GM12874 (cell line): Measurements from ENCODE around the gene SHISA4.

Experiments
- TF ChIP-seq, protein P1 (sequence below): IDR thresholded peaks from 2 replicates; pipeline ENCODE4 v1.5.1; 2011; ENCODE audit warnings: low read depth, mild to moderate bottlenecking, control low read depth, low read length, moderate library complexity; ENCODE audit not compliant: insufficient read depth

The SHISA4 gene

DNA sequence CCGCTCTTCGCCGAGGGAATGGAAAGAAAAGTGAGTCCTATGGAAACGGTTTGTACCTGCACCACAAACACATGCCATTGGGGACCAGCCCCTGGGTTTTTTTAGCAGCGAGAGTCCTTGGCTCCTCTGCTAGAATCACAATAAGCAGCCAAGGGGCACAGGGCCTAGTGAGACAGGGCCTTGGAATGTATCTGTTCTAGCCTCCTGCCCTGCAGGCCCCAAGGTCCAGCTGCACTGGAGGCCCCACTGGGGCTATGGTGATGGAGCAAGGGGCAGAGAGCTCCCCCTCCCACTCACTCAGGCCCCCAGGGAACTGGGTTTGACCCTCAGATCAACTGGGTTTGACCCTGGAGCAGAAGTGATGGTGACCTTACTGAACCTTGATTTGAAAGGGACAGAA, 14.4 kb downstream of the SHISA4 start:
- TF ChIP-seq, protein P1, sequence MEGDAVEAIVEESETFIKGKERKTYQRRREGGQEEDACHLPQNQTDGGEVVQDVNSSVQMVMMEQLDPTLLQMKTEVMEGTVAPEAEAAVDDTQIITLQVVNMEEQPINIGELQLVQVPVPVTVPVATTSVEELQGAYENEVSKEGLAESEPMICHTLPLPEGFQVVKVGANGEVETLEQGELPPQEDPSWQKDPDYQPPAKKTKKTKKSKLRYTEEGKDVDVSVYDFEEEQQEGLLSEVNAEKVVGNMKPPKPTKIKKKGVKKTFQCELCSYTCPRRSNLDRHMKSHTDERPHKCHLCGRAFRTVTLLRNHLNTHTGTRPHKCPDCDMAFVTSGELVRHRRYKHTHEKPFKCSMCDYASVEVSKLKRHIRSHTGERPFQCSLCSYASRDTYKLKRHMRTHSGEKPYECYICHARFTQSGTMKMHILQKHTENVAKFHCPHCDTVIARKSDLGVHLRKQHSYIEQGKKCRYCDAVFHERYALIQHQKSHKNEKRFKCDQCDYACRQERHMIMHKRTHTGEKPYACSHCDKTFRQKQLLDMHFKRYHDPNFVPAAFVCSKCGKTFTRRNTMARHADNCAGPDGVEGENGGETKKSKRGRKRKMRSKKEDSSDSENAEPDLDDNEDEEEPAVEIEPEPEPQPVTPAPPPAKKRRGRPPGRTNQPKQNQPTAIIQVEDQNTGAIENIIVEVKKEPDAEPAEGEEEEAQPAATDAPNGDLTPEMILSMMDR = no peak

DNA sequence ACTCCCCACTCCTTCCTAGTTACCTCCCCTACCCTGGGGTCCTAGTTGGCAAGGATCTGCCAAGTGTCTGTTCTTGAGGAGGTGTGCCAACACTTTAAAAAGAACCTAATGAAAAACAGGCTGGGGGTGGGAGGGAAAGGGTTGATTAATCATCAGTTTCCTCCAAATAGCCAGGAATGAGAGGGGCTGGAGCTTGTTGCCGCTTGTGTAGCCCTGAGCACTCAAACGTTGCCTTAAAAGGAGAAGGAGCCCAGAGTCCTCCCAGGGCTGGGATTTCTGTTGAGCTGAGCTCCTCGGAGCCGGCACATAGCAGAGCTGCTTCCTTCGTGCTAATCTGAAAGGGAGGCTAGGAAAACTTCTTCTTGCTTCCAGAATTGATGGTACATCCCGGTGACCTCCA, 15.9 kb downstream of the SHISA4 start:
- TF ChIP-seq, protein P1 = no peak

DNA sequence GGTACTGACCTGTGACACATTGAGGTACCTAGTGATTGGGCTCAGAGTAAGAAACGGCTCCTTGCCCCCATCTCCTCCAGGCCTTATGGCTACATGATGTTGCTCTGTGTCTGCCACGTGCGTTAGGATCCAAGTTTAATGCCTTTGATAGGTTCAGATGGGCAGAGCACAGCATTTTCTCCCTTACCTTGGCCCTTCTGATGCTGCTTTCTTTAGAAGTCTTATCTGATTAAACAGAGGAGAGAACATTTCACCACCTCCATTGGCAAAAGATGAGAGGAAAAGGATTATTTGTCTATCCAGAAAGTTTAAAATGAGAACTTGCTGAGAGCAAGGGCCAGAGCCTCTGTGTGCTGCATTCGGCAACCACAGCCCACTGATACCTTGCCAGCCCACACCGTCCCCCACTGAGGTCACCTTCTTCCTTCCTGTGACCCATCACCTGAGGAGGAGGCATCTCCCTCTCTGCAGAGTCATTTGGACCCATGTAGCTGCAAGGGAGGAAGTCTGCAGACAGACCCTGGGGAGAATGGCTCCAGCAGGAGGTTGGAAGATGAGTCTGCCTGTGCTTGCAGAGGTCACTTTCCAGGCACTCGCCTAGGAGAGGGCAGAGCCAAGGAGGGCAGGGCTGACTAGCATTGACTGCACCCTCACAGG, 16.7 kb downstream of the SHISA4 start:
- TF ChIP-seq, protein P1 = no peak

DNA sequence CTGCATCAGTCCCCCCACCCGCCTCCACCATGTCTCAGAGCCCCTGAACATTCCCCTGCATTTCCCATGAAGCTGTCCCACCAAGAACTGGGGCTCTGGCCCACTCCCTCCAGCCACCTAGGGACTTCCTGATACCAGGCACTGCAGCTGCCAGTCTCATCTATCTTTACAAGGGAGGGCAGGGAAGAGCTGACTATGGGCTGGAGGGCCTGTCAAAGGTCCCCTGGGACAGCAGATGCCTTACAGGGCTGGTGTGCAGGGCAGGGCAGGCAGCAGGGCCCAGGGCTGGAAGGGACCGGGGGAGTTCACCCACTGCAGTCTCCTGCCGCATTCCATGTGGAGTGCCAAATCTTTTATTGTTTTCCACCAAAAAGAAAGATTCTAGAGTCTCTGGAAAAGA, 17.6 kb downstream of the SHISA4 start:
- TF ChIP-seq, protein P1 = no peak

DNA sequence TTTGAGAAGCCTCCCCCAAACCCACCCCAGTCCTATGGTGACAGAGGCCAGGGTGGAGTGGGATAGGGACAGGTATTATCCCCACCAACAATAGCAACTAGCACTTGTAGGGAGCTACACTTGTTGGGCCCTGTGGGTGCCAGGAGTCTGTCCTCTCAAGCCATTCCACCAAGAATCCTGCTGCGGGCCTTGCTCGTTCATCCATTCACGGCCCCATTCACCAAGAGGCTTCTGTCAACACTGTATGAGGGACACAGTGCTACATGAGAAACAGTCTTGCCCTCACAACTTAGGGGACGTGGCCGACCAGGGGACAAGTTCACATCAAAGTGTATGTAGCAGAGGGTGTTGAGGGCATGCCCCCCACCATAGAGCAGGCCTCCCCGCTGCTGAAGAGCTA, 18.9 kb downstream of the SHISA4 start:
- TF ChIP-seq, protein P1 = no peak

DNA sequence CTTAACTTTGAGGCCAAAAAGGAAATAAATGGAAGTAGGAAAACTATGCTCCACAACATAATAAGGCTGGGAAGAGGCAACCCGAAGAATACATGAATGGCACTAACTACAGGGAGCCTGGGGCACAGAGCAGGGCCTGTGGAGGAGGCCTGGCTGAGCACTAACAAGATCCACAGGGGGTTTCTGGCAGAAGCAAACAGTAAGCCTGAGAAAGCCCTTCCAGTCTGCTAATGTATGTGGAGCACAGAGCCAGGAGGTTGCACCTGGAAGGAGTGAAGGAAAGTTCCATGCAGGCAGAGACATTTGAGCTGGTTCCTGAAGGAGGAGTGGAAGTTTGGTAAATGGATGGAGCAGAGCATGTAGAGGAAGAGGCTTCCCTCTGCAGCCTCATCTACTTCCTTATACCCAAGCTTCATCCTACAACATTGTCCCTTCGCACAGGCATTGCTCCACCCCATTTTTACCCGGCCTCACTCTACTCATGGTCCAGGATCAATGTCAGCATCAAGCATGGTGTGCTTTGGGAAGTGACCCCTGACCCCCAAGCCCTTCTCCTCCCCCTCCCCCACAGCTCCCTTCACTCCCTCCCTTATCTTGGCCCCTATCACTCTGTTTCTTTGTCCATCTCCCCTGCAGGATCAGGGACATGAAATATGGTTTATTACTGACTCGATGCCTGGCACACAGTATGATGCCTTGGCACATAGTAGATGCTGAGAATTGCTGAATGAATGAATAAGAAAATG, 23.3 kb downstream of the SHISA4 start:
- TF ChIP-seq, protein P1 = no peak

DNA sequence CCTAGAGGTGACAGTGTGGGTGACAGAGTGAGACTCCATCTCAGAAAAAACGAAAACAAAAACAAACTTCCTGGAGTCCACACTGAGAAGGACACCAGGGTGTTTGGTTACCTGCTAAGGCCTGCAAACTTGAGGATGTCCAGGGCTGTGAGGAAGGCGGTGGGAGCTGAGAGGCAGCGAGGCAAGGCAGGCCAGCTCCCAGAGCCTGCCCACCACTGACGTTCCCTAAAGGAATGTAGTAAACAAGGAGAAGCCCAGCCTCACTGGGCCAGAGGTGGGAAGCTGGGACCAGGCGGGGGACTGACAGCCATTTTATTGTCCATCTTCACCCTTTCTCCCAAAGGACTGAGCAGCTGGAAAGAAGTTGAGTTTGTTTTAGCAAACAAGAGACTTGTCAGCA, 24.1 kb downstream of the SHISA4 start:
- TF ChIP-seq, protein P1 = no peak
